HepG2 (cell line): ENCODE measurements around the gene GALNT16. TPM values are rescaled to one million over a fixed set of nuclear protein-coding genes. Genes with fewer than 3 reads are reported as not detected.

ENCODE experiments used
- ATAC-seq: fragments of 200-7000 bp; cut with Tn5 transposase; 3 replicates; pipeline ENCODE4 v1.9.1; 2020; ENCODE audit warnings: mild to moderate bottlenecking, moderate library complexity
- BruUV-seq: library from RNA; stranded (reverse); fragments of 400-500 nt; replicated peaks from 2 replicates; lab custom pipeline; 2021; lab: Mats Ljungman, UMichigan
- CTCF ChIA-PET: fragments of 300-600 bp; formaldehyde crosslinking; extraction: SDS; loops from one replicate; lab custom pipeline; 2021; ENCODE audit warnings: low total read pairs, inconsistent platforms, low intra/inter-chr PET ratio; lab: Yijun Ruan, JAX
- POLR2A ChIA-PET: fragments of 350-600 bp; sonication (Branson Sonifier 250); formaldehyde crosslinking; loops from one replicate; lab custom pipeline; 2020; ENCODE audit warnings: antibody characterized with exemption, inconsistent platforms; lab: Yijun Ruan, JAX
- DNase-seq: peaks from one replicate; pipeline ENCODE4 v3.0.0-alpha.2; 2015; ENCODE audit warnings: low spot score
- FAIRE-seq: peaks from 3 replicates; lab custom pipeline; 2011; peaks lifted over from hg19 to GRCh38; lab: Jason Lieb, UNC
- H2AFZ ChIP-seq: one replicate; pipeline ENCODE4 v1.6.1; 2011; ENCODE audit warnings: low read length, inconsistent platforms
- H3K27ac ChIP-seq: fragments of 300-600 bp; 3 replicates; pipeline ENCODE4 v1.8.0; 2011; ENCODE audit warnings: mixed run types, mild to moderate bottlenecking, mixed read lengths, low read length, inconsistent platforms; ENCODE audit not compliant: insufficient read depth; ENCODE audit errors: extremely low read length
- H3K27me3 ChIP-seq, 2 experiments: fragments of 200-600 bp in 1 of 2; 2 replicates in 1 of 2; 3 replicates in 1 of 2; pipeline versions ENCODE4 v1.6.0 to v1.8.0; 2011; ENCODE audit warnings: low read length in 2 of 2, mild to moderate bottlenecking in 2 of 2, moderate library complexity in 2 of 2, inconsistent platforms in 1 of 2; ENCODE audit not compliant: insufficient read depth in 2 of 2, control insufficient read depth in 1 of 2
- H3K36me3 ChIP-seq, 2 experiments: fragments of 200-600 bp in 1 of 2; replicated peaks in 1 of 2; 2 replicates in 1 of 2; 3 replicates in 1 of 2; pipeline versions ENCODE4 v1.5.1 to v1.8.0; 2011; ENCODE audit warnings: low read length in 2 of 2, inconsistent platforms in 1 of 2; ENCODE audit not compliant: insufficient read depth in 2 of 2, control insufficient read depth in 1 of 2
- H3K4me1 ChIP-seq: 2 replicates; pipeline ENCODE4 v1.5.1; 2012; ENCODE audit warnings: low read length, inconsistent platforms; ENCODE audit not compliant: insufficient read depth
- H3K4me2 ChIP-seq: 2 replicates; pipeline ENCODE4 v1.6.0; 2011; ENCODE audit warnings: low read depth, low read length, inconsistent platforms
- H3K4me3 ChIP-seq, 3 experiments: fragments of 200-600 bp in 1 of 3; sonication (generic), shearing (Covaris generic) in 1 of 3; replicated peaks in 1 of 3; 2 replicates each; pipeline ENCODE4 v1.5.1; 2011 to 2016; ENCODE audit warnings: low read length in 3 of 3, inconsistent platforms in 2 of 3, low read depth in 2 of 3, mild to moderate bottlenecking in 2 of 3, control low read depth in 1 of 3, mixed read lengths in 1 of 3; ENCODE audit not compliant: insufficient read depth in 1 of 3
- H3K79me2 ChIP-seq: one replicate; pipeline ENCODE4 v1.6.1; 2011; ENCODE audit warnings: low read length, inconsistent platforms; ENCODE audit not compliant: insufficient read depth
- H3K9ac ChIP-seq: 2 replicates; pipeline ENCODE4 v1.6.0; 2011; ENCODE audit warnings: mild to moderate bottlenecking, low read depth, low read length, inconsistent platforms; ENCODE audit not compliant: insufficient read depth
- H3K9me3 ChIP-seq: 2 replicates; pipeline ENCODE4 v1.5.1; 2012; ENCODE audit warnings: mild to moderate bottlenecking, low read length
- H4K20me1 ChIP-seq: 2 replicates; pipeline ENCODE4 v1.6.0; 2011; ENCODE audit warnings: inconsistent platforms, mild to moderate bottlenecking, low read length, moderate library complexity; ENCODE audit not compliant: insufficient read depth
- RAD51 ChIP-seq: fragments of 450-650 bp; IDR thresholded peaks from 2 replicates; pipeline ENCODE4 v1.6.1; 2016; ENCODE audit warnings: borderline replicate concordance
- ZNF577 ChIP-seq: sonication (generic); formaldehyde crosslinking; IDR thresholded peaks from 2 replicates; pipeline ENCODE4 v1.4.0; 2020; ENCODE audit warnings: mild to moderate bottlenecking, low read depth, missing genetic modification reagents, borderline replicate concordance
- WGBS: methylation state at CpG from one replicate; pipeline ENCODE4 v1.1.6; 2017; ENCODE audit warnings: low lambda C conversion rate; 5-methylcytosine and 5-hydroxymethylcytosine counted together
- in situ Hi-C: cut with HindIII; loops from 2 replicates; pipeline ENCODE4 v1.10.0; 2017; ENCODE audit warnings: low pct_unique_long_range_greater_than_20kb; ENCODE audit not compliant: extremely low pct_ligation_motif_present
- intact Hi-C: fragments of 100-400 bp; cut with micrococcal nuclease; formaldehyde crosslinking; loops from one replicate; pipeline ENCODE4 v1.10.0; 2022; ENCODE audit not compliant: unreplicated experiment
- polyA plus RNA-seq, 8 experiments: library from polyadenylated mRNA; depleted of rRNA in 3 of 8; stranded (reverse) in 7 of 8; unstranded in 1 of 8; fragments of >200 nt; fragmentation: Illumina TruSeq in 4 of 8; extraction: Trizol in 4 of 8; gene quantifications; 2 replicates each; pipeline versions ENCODE4 v1.2.1 to v1.2.3, GENCODE V29; 2011 to 2016; ENCODE audit warnings: low read depth in 4 of 8, missing spikeins in 1 of 8, mixed read lengths in 1 of 8; ENCODE audit not compliant: insufficient read depth in 1 of 8
- total RNA-seq, 5 experiments: library from RNA; depleted of rRNA; stranded (reverse); fragments of >200 nt; fragmentation: Illumina TruSeq; extraction: Trizol; gene quantifications; 2 replicates each; pipeline ENCODE4 v1.2.3, GENCODE V29; 2016; ENCODE audit warnings: low read depth in 1 of 5
- TF ChIP-seq, protein P1 (sequence below): sonication (generic); formaldehyde crosslinking; IDR thresholded peaks from 2 replicates; pipeline ENCODE4 v1.9.0; 2021; ENCODE audit warnings: missing genetic modification reagents, borderline replicate concordance
- TF ChIP-seq, protein P2 (sequence below): sonication (generic); formaldehyde crosslinking; IDR thresholded peaks from 2 replicates; pipeline ENCODE4 v1.8.1; 2023; ENCODE audit warnings: mild to moderate bottlenecking, missing genetic modification reagents

GALNT16 gene
- total and polyA plus RNA-seq, 2 of the 13 experiments (the other 11 are each of a cell fraction or from before 2014, with no cell fraction given) = 0.54 to 0.82 TPM

DNA sequence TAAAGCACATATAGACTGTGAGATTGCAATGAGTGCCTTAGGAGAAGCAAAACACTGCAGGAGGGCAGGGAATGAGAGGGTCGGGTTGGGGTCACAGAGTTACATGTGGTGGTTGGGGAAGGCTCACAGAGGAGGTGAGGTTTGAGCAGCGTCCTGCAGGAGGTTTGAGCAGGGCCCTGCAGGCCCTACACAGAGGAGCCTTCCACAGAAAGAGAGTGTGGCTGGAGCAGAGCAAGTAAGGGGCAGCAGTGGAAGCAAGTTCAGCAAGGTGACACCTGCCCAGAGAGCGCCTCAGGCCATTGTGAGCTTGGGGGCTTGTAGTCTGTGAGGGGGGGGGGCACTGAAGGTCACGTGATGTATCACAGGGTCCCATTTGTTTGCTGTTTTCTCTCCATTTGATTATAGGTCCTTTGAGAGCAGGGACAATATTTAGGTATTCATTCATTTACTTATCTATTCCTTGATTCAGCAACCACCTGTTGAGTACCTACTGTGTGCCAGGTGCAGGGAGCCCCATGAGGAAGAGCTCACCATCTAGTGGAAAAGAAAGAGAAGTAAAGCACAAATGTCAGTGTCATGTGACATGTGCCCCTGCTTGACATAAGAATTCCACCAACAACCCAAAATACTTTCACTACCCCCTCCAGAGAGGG is 56.6 kb downstream of the GALNT16 start:
- intact Hi-C loops (no loop called here), in situ Hi-C loops (no loop called here)
- no peaks in the 10 kb centered on the region for H4K20me1 ChIP-seq
- H3K36me3 ChIP-seq = no peaks in the 10 kb centered on the region
- WGBS = 8% methylated on average over 3 of the region's 4 CpGs
- H3K9me3 ChIP-seq = no peaks in the 10 kb centered on the region
- no peak overlapping the region for H3K4me3 ChIP-seq
- H2AFZ ChIP-seq = no peak overlapping the region
- CTCF ChIA-PET = no interaction called here
- H3K4me2 ChIP-seq = no peak overlapping the region
- ATAC-seq (no peak), DNase-seq (no peak), FAIRE-seq (no peak)
- no peak overlapping the region for H3K9ac ChIP-seq
- no peaks in the 10 kb centered on the region for H3K4me1 ChIP-seq
- no TSS peak for BruUV-seq
- no peak overlapping the region for H3K27ac ChIP-seq
- no peaks in the 10 kb centered on the region for H3K79me2 ChIP-seq
- TF ChIP-seq ZNF577 (CRISPR knock-in tag) = no peak
- TF ChIP-seq RAD51 = peak; percentile 56; the same call in 1 of the 2 replicates
- TF ChIP-seq, protein P1, sequence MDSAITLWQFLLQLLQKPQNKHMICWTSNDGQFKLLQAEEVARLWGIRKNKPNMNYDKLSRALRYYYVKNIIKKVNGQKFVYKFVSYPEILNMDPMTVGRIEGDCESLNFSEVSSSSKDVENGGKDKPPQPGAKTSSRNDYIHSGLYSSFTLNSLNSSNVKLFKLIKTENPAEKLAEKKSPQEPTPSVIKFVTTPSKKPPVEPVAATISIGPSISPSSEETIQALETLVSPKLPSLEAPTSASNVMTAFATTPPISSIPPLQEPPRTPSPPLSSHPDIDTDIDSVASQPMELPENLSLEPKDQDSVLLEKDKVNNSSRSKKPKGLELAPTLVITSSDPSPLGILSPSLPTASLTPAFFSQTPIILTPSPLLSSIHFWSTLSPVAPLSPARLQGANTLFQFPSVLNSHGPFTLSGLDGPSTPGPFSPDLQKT (CRISPR knock-in tag) = no peak
- TF ChIP-seq, protein P2, sequence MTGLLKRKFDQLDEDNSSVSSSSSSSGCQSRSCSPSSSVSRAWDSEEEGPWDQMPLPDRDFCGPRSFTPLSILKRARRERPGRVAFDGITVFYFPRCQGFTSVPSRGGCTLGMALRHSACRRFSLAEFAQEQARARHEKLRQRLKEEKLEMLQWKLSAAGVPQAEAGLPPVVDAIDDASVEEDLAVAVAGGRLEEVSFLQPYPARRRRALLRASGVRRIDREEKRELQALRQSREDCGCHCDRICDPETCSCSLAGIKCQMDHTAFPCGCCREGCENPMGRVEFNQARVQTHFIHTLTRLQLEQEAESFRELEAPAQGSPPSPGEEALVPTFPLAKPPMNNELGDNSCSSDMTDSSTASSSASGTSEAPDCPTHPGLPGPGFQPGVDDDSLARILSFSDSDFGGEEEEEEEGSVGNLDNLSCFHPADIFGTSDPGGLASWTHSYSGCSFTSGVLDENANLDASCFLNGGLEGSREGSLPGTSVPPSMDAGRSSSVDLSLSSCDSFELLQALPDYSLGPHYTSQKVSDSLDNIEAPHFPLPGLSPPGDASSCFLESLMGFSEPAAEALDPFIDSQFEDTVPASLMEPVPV (CRISPR knock-in tag) = no peak
- H3K27me3 ChIP-seq = peaks cover 0 to under 1% of the 10 kb centered on the region in 2 experiments; a peak in 2 of 5 replicates
- POLR2A ChIA-PET = no interaction called here
